Measurements from ENCODE around the gene ZBTB5.

Gene ZBTB5

DNA sequence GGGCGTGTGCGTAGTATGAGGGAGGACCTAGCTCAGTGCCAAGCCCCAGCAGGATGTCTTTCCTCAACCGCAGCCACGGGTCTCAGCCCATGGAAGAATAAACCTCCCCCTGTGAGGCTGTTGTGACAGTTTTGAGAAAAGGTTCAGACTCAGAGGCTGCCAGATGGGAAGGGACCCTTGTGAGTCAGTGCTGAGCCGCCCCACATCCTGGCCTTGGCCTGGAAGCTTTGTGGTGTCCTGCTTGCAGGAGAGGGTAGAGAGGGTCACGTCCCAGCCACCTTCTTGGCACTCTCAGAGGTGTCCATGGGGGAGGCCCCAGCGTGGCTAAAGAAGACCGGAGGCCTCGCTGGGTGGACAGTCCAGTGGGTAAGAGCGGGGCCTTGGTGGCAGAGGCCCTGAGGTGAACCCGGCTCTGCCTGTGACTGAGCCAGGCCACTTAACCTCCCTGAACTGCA lies 39.9 kb downstream of the ZBTB5 start:
- Histone ChIP-seq H3K27me3 (ENCODE audit: insufficient read depth, low read length, poor library complexity) (no peaks in the 10 kb centered on the region), H3K9ac (ENCODE audit: low read depth, low read length) (no peak overlapping the region), H3K36me3 (ENCODE audit: insufficient read depth, low read length) (peaks cover 38% of the 10 kb centered on the region), H2AFZ (ENCODE audit: low read depth, low read length) (no peak overlapping the region), H3K79me2 (ENCODE audit: insufficient read depth, low read length) (peaks cover 31% of the 10 kb centered on the region), H3K4me2 (ENCODE audit: insufficient read depth, low read length) (no peak overlapping the region), H3K4me3 (ENCODE audit: low read depth in 1 of 2, low read length in 2 of 2) (no peak overlapping the region), H3K4me1 (ENCODE audit: insufficient read depth, low read length) (peaks cover 30% of the 10 kb centered on the region), H4K20me1 (ENCODE audit: insufficient read depth, low read length) (peaks cover 12% of the 10 kb centered on the region), H3K9me3 (ENCODE audit: insufficient read depth, low read length, severe bottlenecking) (no peaks in the 10 kb centered on the region), H3K27ac (ENCODE audit: low read length) (no peak overlapping the region)
- TF ChIP-seq EZH2 (IDR thresholded peaks at IDR 0.05; ENCODE audit: borderline replicate concordance, low read depth, low read length, severe bottlenecking) (no peak), CTCF (IDR thresholded peaks at IDR 0.05; ENCODE audit: borderline replicate concordance, extremely low read depth, low read length, poor library complexity, severe bottlenecking) (no peak)
- DNase-seq (peak; percentile 47), ATAC-seq (ENCODE audit: insufficient read depth, low read depth) (peak; percentile 31; the same call in 1 of the 3 replicates)

- Histone ChIP-seq H3K79me2 (ENCODE audit: insufficient read depth, low read length) (peaks cover 31% of the 10 kb centered on the region), H3K27me3 (ENCODE audit: insufficient read depth, low read length, poor library complexity) (no peaks in the 10 kb centered on the region), H4K20me1 (ENCODE audit: insufficient read depth, low read length) (peaks cover 12% of the 10 kb centered on the region), H3K4me2 (ENCODE audit: insufficient read depth, low read length) (peak overlapping the region; percentile 83), H3K4me1 (ENCODE audit: insufficient read depth, low read length) (peaks cover 30% of the 10 kb centered on the region), H3K4me3 (ENCODE audit: low read depth in 1 of 2, low read length in 2 of 2) (no peak overlapping the region), H2AFZ (ENCODE audit: low read depth, low read length) (no peak overlapping the region), H3K9me3 (ENCODE audit: insufficient read depth, low read length, severe bottlenecking) (no peaks in the 10 kb centered on the region), H3K36me3 (ENCODE audit: insufficient read depth, low read length) (peaks cover 34% of the 10 kb centered on the region), H3K9ac (ENCODE audit: low read depth, low read length) (peak overlapping the region; percentile 24; the same call in 1 of the 2 replicates), H3K27ac (ENCODE audit: low read length) (no peak overlapping the region)
- DNase-seq: no peak
- TF ChIP-seq EZH2 (IDR thresholded peaks at IDR 0.05; ENCODE audit: borderline replicate concordance, low read depth, low read length, severe bottlenecking): no peak
- no peak for TF ChIP-seq CTCF (IDR thresholded peaks at IDR 0.05; ENCODE audit: borderline replicate concordance, extremely low read depth, low read length, poor library complexity, severe bottlenecking)
- ATAC-seq (ENCODE audit: insufficient read depth, low read depth): no peak
Measured at GRCh38 chr9:37424686-37425297, 40.5 kb downstream of the ZBTB5 start.

- no peak for TF ChIP-seq CTCF (IDR thresholded peaks at IDR 0.05; ENCODE audit: borderline replicate concordance, extremely low read depth, low read length, poor library complexity, severe bottlenecking)
- TF ChIP-seq EZH2 (IDR thresholded peaks at IDR 0.05; ENCODE audit: borderline replicate concordance, low read depth, low read length, severe bottlenecking): no peak
- no peaks in the 10 kb centered on the region for H3K9me3 ChIP-seq (ENCODE audit: insufficient read depth, low read length, severe bottlenecking)
- no peaks in the 10 kb centered on the region for H3K27me3 ChIP-seq (ENCODE audit: insufficient read depth, low read length, poor library complexity)
- peak overlapping the region in 1 of 2 experiments; percentile 95; a peak in 2 of 4 replicates for H3K4me3 ChIP-seq (ENCODE audit: low read depth in 1 of 2, low read length in 2 of 2)
- H3K27ac ChIP-seq (ENCODE audit: low read length): peak overlapping the region; percentile 32; the same call in 1 of the 2 replicates
- peaks cover 30% of the 10 kb centered on the region for H3K4me1 ChIP-seq (ENCODE audit: insufficient read depth, low read length)
- H3K9ac ChIP-seq (ENCODE audit: low read depth, low read length): peak overlapping the region; percentile 87; the same call in 1 of the 2 replicates
- peaks cover 31% of the 10 kb centered on the region for H3K36me3 ChIP-seq (ENCODE audit: insufficient read depth, low read length)
- peak overlapping the region; percentile 83 for H3K4me2 ChIP-seq (ENCODE audit: insufficient read depth, low read length)
- peaks cover 31% of the 10 kb centered on the region for H3K79me2 ChIP-seq (ENCODE audit: insufficient read depth, low read length)
- H4K20me1 ChIP-seq (ENCODE audit: insufficient read depth, low read length): peaks cover 12% of the 10 kb centered on the region
- no peak for DNase-seq
- no peak overlapping the region for H2AFZ ChIP-seq (ENCODE audit: low read depth, low read length)
- ATAC-seq (ENCODE audit: insufficient read depth, low read depth): no peak
Measured at GRCh38 chr9:37424204-37424685, 41.0 kb downstream of the ZBTB5 start.

Measured in DND-41 (cell line).